ENCODE measurements around the gene TRABD2A.

TRABD2A gene

DNA sequence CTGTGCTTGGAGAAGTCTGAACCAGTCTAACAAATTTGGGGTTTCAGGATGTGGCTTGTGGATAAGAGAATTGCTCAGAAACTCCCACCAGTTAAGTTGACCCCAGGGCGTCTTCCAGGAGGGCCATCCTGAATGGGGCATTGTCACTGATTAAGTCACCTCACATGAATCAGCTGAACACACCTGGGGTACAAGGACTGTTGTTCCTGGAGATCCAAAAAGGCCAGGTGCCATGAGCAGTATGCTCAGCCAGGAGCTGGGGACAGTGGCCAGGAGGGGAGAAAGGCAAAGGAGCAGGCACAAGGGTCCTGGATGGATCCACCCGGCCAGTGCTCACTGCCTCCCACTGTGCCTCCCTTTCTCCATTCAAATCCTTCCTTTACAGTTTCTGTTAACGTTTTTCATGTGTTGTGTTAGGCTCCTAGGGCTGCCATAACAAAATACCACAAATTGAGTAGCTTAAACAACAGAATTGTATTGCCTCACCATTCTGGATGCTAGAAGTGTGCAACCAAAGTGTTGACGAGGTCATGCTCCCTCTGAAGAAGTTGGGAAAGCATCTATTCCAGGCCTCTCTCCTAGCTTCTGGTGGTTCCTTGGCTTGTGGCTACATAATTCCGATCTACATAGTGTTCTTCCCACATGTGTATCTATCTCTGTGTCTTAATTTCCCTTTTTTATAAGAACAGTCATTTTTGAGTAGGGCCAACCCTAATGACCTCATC lies 33.4 kb downstream of the TRABD2A start:
- Histone ChIP-seq H3K9me2 (replicated peaks; ENCODE audit: insufficient read depth, low read length) (no peaks in the 10 kb centered on the region), H3K79me2 (ENCODE audit: insufficient read depth, low read length) (no peaks in the 10 kb centered on the region), H3K9me3 (ENCODE audit: insufficient read depth, low read length) (no peaks in the 10 kb centered on the region; the same call in 1 of the 2 replicates), H3K36me3 (ENCODE audit: low read length) (no peaks in the 10 kb centered on the region), H2AFZ (ENCODE audit: low read depth, low read length, severe bottlenecking) (no peak overlapping the region), H3K4me2 (ENCODE audit: low read depth, low read length, poor library complexity, severe bottlenecking) (no peak overlapping the region), H3K27ac (ENCODE audit: low read depth, low read length) (no peak overlapping the region), H3K9ac (ENCODE audit: low read length) (no peak overlapping the region), H3K27me3 (ENCODE audit: low read length) (no peaks in the 10 kb centered on the region), H4K20me1 (ENCODE audit: low read depth, low read length) (no peaks in the 10 kb centered on the region), H3K4me3 (ENCODE audit: insufficient read depth, low read length, poor library complexity, severe bottlenecking) (no peak overlapping the region), H3F3A (ENCODE audit: insufficient read depth) (no peaks in the 10 kb centered on the region)
- TF ChIP-seq, protein P1, sequence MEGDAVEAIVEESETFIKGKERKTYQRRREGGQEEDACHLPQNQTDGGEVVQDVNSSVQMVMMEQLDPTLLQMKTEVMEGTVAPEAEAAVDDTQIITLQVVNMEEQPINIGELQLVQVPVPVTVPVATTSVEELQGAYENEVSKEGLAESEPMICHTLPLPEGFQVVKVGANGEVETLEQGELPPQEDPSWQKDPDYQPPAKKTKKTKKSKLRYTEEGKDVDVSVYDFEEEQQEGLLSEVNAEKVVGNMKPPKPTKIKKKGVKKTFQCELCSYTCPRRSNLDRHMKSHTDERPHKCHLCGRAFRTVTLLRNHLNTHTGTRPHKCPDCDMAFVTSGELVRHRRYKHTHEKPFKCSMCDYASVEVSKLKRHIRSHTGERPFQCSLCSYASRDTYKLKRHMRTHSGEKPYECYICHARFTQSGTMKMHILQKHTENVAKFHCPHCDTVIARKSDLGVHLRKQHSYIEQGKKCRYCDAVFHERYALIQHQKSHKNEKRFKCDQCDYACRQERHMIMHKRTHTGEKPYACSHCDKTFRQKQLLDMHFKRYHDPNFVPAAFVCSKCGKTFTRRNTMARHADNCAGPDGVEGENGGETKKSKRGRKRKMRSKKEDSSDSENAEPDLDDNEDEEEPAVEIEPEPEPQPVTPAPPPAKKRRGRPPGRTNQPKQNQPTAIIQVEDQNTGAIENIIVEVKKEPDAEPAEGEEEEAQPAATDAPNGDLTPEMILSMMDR (IDR thresholded peaks at IDR 0.05; ENCODE audit: insufficient read depth, low read length, poor library complexity, severe bottlenecking) = no peak
- no peak for TF ChIP-seq EZH2phosphoT487 (conservative IDR thresholded peaks at IDR 0.05; ENCODE audit: low read length)

- Histone ChIP-seq H4K20me1 (ENCODE audit: low read depth, low read length) (no peaks in the 10 kb centered on the region), H3K4me2 (ENCODE audit: low read depth, low read length, poor library complexity, severe bottlenecking) (no peak overlapping the region), H3K9me3 (ENCODE audit: insufficient read depth, low read length) (no peaks in the 10 kb centered on the region), H3K79me2 (ENCODE audit: insufficient read depth, low read length) (no peaks in the 10 kb centered on the region), H3K4me3 (ENCODE audit: insufficient read depth, low read length, poor library complexity, severe bottlenecking) (no peak overlapping the region), H3K36me3 (ENCODE audit: low read length) (no peaks in the 10 kb centered on the region), H2AFZ (ENCODE audit: low read depth, low read length, severe bottlenecking) (no peak overlapping the region), H3K9me2 (replicated peaks; ENCODE audit: insufficient read depth, low read length) (no peaks in the 10 kb centered on the region), H3F3A (ENCODE audit: insufficient read depth) (no peaks in the 10 kb centered on the region), H3K27ac (ENCODE audit: low read depth, low read length) (no peak overlapping the region), H3K27me3 (ENCODE audit: low read length) (no peaks in the 10 kb centered on the region), H3K9ac (ENCODE audit: low read length) (no peak overlapping the region)
- TF ChIP-seq EZH2phosphoT487 (conservative IDR thresholded peaks at IDR 0.05; ENCODE audit: low read length) = no peak
- TF ChIP-seq, protein P1 (IDR thresholded peaks at IDR 0.05; ENCODE audit: insufficient read depth, low read length, poor library complexity, severe bottlenecking) = no peak
These were observed 34.1 kb downstream of the TRABD2A start for GRCh38 chr2:84846741-84847142.

GRCh38 chr2:84846041-84846663 lies 34.7 kb downstream of the TRABD2A start:
- Histone ChIP-seq H3K27ac (ENCODE audit: low read depth, low read length) (no peak overlapping the region), H3K9me2 (replicated peaks; ENCODE audit: insufficient read depth, low read length) (no peaks in the 10 kb centered on the region), H3K9ac (ENCODE audit: low read length) (no peak overlapping the region), H2AFZ (ENCODE audit: low read depth, low read length, severe bottlenecking) (no peak overlapping the region), H3F3A (ENCODE audit: insufficient read depth) (no peaks in the 10 kb centered on the region), H3K4me2 (ENCODE audit: low read depth, low read length, poor library complexity, severe bottlenecking) (no peak overlapping the region), H3K27me3 (ENCODE audit: low read length) (no peaks in the 10 kb centered on the region), H3K9me3 (ENCODE audit: insufficient read depth, low read length) (no peaks in the 10 kb centered on the region), H3K4me3 (ENCODE audit: insufficient read depth, low read length, poor library complexity, severe bottlenecking) (no peak overlapping the region), H4K20me1 (ENCODE audit: low read depth, low read length) (no peaks in the 10 kb centered on the region), H3K36me3 (ENCODE audit: low read length) (no peaks in the 10 kb centered on the region), H3K79me2 (ENCODE audit: insufficient read depth, low read length) (no peaks in the 10 kb centered on the region)
- TF ChIP-seq, protein P1 (IDR thresholded peaks at IDR 0.05; ENCODE audit: insufficient read depth, low read length, poor library complexity, severe bottlenecking) = no peak
- TF ChIP-seq EZH2phosphoT487 (conservative IDR thresholded peaks at IDR 0.05; ENCODE audit: low read length) = no peak
